Type B pancreatic cell (in vitro differentiated cells): ENCODE results near the gene COL4A3. TPM values are rescaled to one million over a fixed set of nuclear protein-coding genes. Genes with fewer than 3 reads are reported as not detected.
"Not testable (repeated sequence)": the region's sequence is repeated elsewhere in the genome, so short reads cannot be mapped to it uniquely, and the experiment has no call there.

Experiments used
- DNase-seq: peaks from one replicate; pipeline ENCODE4 v3.0.0; 2021; ENCODE audit warnings: mixed read lengths; ENCODE audit not compliant: unreplicated experiment; ENCODE audit errors: extremely low spot score
- H3K27ac Mint-ChIP-seq: 2 replicates; pipeline ENCODE4 v1.8.0; 2021; ENCODE audit warnings: mild to moderate bottlenecking, mixed read lengths
- H3K27me3 Mint-ChIP-seq: 2 replicates; pipeline ENCODE4 v1.8.0; 2021; ENCODE audit warnings: mixed read lengths
- H3K36me3 Mint-ChIP-seq: 2 replicates; pipeline ENCODE4 v1.8.0; 2021; ENCODE audit warnings: mixed read lengths
- H3K4me1 Mint-ChIP-seq: one replicate; pipeline ENCODE4 v1.8.0; 2021; ENCODE audit warnings: mixed read lengths; ENCODE audit not compliant: unreplicated experiment
- H3K4me3 Mint-ChIP-seq: 2 replicates; pipeline ENCODE4 v1.8.0; 2021; ENCODE audit warnings: mild to moderate bottlenecking, mixed read lengths
- H3K9me3 Mint-ChIP-seq: 2 replicates; pipeline ENCODE4 v1.8.0; 2021; ENCODE audit warnings: mixed read lengths
- total RNA-seq: library from RNA; stranded (reverse); gene quantifications from 2 replicates; pipeline ENCODE4 v1.2.1, GENCODE V29; 2021; ENCODE audit warnings: low replicate concordance
- TF ChIP-seq, protein P1 (sequence below): fragments of 200-600 bp; sonication (generic); conservative IDR thresholded peaks from 2 replicates; pipeline ENCODE4 v1.5.0; 2021; ENCODE audit warnings: antibody characterized with exemption, mild to moderate bottlenecking

The COL4A3 gene
- total RNA-seq, 1 donor from 2014 or later: 0.19 TPM

DNA sequence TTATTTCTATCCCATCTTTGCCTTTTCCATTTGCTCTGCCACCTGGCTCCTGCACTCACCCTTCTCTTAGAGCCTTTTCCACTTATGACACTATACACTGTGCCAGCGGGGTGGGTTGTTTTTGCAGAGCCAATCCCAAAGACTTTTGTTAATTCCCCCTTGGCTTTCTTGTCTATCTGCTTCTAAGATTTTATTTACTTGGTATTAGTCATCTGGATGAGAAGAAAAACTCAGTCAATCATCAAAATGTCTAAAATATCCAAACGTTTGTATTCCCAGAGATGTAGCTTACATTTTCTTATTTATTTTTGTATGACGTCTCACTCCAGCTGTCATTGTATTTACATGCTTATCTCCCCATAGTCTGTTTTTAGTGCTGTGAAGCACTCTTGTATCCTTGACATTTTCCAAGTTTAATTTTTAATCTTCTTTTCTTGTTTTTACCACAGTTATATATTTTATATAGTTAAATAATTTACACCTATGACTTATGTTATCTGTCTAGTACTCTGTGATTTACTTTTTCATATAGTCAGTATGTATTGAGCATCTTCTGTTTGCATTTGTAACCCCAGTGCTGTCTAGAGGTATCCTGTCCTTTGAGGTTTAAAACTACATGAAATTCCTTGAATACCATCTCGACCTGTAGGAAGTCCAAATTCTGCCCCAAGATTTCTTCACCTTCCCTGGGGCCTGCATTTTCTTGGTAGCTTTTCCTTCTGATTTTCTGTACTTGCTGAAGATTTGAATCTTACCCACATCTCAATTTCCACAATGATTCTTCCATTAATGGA lies 55.1 kb downstream of the COL4A3 start:
- no peaks in the 10 kb centered on the region for H3K4me1 Mint-ChIP-seq
- no peak for DNase-seq
- no peaks in the 10 kb centered on the region for H3K27me3 Mint-ChIP-seq
- H3K36me3 Mint-ChIP-seq: no peaks in the 10 kb centered on the region
- H3K9me3 Mint-ChIP-seq: no peaks in the 10 kb centered on the region
- H3K27ac Mint-ChIP-seq: no peak overlapping the region
- TF ChIP-seq, protein P1, sequence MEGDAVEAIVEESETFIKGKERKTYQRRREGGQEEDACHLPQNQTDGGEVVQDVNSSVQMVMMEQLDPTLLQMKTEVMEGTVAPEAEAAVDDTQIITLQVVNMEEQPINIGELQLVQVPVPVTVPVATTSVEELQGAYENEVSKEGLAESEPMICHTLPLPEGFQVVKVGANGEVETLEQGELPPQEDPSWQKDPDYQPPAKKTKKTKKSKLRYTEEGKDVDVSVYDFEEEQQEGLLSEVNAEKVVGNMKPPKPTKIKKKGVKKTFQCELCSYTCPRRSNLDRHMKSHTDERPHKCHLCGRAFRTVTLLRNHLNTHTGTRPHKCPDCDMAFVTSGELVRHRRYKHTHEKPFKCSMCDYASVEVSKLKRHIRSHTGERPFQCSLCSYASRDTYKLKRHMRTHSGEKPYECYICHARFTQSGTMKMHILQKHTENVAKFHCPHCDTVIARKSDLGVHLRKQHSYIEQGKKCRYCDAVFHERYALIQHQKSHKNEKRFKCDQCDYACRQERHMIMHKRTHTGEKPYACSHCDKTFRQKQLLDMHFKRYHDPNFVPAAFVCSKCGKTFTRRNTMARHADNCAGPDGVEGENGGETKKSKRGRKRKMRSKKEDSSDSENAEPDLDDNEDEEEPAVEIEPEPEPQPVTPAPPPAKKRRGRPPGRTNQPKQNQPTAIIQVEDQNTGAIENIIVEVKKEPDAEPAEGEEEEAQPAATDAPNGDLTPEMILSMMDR: no peak
- no peak overlapping the region for H3K4me3 Mint-ChIP-seq

DNA sequence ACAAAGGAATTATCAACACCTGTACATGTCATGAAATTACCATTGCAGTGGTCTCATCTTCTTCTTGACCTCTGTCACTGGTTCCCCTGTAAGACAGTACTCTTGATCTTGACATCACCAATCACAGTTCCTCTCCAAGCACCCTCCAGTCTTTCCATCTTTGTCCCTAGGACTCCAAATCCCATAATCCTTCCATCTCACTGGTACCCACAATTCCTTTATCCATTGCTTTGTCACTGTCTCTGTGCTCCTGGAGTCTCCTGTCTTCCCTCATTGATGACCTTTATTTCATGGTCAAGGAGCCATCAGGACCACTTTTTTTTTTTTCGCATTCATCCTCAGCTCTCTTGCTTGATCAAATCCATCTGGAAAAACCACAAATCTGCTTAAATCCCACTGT lies 56.7 kb downstream of the COL4A3 start:
- no peaks in the 10 kb centered on the region for H3K27me3 Mint-ChIP-seq
- no peak overlapping the region for H3K27ac Mint-ChIP-seq
- H3K4me1 Mint-ChIP-seq: no peaks in the 10 kb centered on the region
- H3K4me3 Mint-ChIP-seq: no peak overlapping the region
- TF ChIP-seq, protein P1: no peak
- H3K9me3 Mint-ChIP-seq: no peaks in the 10 kb centered on the region
- DNase-seq: no peak
- H3K36me3 Mint-ChIP-seq: no peaks in the 10 kb centered on the region

DNA sequence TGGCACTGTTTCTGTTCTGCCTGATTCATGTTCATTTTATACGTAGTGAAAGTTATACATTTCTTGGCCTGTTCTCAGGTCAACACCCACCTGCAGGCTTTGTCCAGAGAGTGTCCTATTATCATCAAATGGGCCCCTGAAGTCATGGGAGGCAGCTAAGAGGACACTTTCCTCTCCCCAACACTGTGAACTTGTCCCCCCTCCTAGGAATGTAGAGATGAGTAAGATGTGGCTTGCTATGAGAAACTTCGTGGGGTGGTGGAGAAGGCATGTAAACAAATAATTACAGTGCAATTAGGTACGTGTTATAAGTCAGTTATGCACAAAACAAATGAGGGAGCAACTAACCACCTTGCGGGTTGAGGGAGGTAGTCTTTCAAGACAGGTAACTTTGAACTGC lies 57.9 kb downstream of the COL4A3 start:
- Mint-ChIP-seq H3K27me3 (no peaks in the 10 kb centered on the region), H3K27ac (no peak overlapping the region), H3K9me3 (no peaks in the 10 kb centered on the region), H3K36me3 (no peaks in the 10 kb centered on the region), H3K4me1 (no peaks in the 10 kb centered on the region), H3K4me3 (no peak overlapping the region)
- DNase-seq: no peak
- TF ChIP-seq, protein P1: no peak

DNA sequence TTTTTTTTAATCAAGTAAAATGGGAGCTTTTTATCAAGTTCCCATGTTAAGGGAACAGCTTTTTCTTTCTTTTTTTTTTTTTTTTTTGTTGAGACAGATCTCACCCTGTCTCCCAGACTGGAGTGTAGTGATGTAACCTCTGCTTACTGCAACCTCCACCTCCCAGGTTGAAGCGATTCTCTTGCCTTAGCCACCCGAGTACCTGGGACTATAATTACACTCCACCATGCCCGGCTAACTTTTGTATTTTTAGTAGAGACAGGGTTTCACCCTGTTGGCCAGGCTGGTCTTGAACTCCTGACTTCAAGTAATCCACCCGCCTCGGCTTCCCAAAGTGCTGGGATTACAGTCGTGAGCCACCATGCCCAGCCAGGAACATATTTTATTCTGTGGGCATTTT lies 61.2 kb downstream of the COL4A3 start:
- H3K4me3 Mint-ChIP-seq, H3K36me3 Mint-ChIP-seq, H3K4me1 Mint-ChIP-seq, DNase-seq, H3K27ac Mint-ChIP-seq, H3K27me3 Mint-ChIP-seq, H3K9me3 Mint-ChIP-seq: not testable (repeated sequence)

DNA sequence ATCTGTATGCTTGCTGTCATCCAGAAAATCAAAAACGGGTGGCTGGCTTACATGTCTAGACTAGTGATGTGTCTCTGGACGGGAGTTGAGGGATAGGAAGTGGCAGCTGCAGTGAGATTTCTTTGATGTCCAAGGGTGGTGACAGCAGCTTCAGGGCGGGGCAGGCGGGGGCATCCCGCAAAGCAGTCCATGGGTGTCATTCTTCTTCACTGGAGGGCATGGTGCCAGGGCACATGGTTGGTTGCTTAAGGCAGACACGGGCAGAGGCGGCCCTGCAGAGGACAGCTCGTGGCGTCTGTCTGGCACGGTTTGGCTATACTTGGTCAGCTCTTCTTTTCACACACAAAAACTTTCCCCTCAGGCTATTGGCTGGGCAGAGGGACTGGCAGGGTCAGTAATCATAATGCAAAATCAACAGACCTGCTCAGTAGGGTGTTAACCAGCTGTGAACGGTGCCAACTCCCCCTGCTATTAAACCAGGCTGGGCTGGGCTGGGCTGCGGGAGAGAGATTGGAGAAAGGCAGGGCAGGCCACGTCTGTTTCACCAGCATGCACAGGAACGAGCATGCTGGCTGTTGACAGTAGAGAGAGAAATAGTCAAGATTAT lies 63.7 kb downstream of the COL4A3 start:
- H3K27ac Mint-ChIP-seq: no peak overlapping the region
- TF ChIP-seq, protein P1: no peak
- H3K27me3 Mint-ChIP-seq: no peaks in the 10 kb centered on the region
- no peak for DNase-seq
- H3K4me1 Mint-ChIP-seq: peaks cover 8% of the 10 kb centered on the region
- H3K4me3 Mint-ChIP-seq: no peak overlapping the region
- no peaks in the 10 kb centered on the region for H3K36me3 Mint-ChIP-seq
- no peaks in the 10 kb centered on the region for H3K9me3 Mint-ChIP-seq

DNA sequence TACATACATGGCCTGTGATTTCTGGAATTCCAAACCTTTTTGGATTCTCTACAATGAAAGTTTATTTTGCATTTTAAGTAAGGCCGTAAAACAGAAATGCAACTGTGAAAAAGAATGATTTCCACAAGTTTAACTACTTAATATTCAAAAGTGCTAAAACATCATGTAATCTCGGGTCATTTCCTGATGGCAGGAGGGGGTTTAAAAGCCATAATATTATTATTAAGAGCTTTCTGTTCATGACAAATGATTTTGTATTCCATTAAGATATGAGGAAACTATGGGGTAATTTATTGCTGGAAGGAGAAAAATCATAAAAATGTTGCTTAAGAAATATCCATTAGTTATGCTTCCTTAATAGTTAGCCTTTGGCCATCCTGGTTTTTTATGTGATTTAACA lies 65.7 kb downstream of the COL4A3 start:
- Mint-ChIP-seq H3K36me3 (no peaks in the 10 kb centered on the region), H3K27me3 (peaks cover 3% of the 10 kb centered on the region), H3K4me1 (peaks cover 8% of the 10 kb centered on the region), H3K4me3 (no peak overlapping the region), H3K9me3 (no peaks in the 10 kb centered on the region), H3K27ac (no peak overlapping the region)
- TF ChIP-seq, protein P1: no peak
- no peak for DNase-seq
